MM.1S (cell line): ENCODE data around the gene FBLN1.
"Not testable (repeated sequence)": the region's sequence is repeated elsewhere in the genome, so short reads cannot be mapped to it uniquely, and the experiment has no call there.

Experiments
- DNase-seq: peaks from one replicate; pipeline ENCODE4 v3.0.0-alpha.2; 2015
- H2AFZ ChIP-seq: fragments of 300-600 bp; sonication (generic); 2 replicates; pipeline ENCODE4 v1.6.0; 2016; ENCODE audit warnings: antibody characterized with exemption, low read length
- H3F3A ChIP-seq: fragments of 300-600 bp; sonication (generic); 2 replicates; pipeline ENCODE4 v1.6.1; 2016; ENCODE audit warnings: mild to moderate bottlenecking, antibody characterized with exemption, low read length, moderate library complexity, mixed read lengths; ENCODE audit not compliant: insufficient read depth
- H3K27ac ChIP-seq: fragments of 300-600 bp; sonication (generic); 2 replicates; pipeline ENCODE4 v1.5.1; 2016; ENCODE audit warnings: mild to moderate bottlenecking, low read length
- H3K27me3 ChIP-seq: fragments of 300-600 bp; sonication (generic); replicated peaks from 2 replicates; pipeline ENCODE4 v1.6.0; 2016; ENCODE audit warnings: low read length; ENCODE audit not compliant: insufficient read depth
- H3K36me3 ChIP-seq: fragments of 300-600 bp; sonication (generic); replicated peaks from 2 replicates; pipeline ENCODE4 v1.6.1; 2016; ENCODE audit warnings: mild to moderate bottlenecking, low read length, mixed read lengths; ENCODE audit not compliant: insufficient read depth
- H3K4me1 ChIP-seq: fragments of 300-600 bp; sonication (generic); 2 replicates; pipeline ENCODE4 v1.6.1; 2016; ENCODE audit warnings: low read length, mixed read lengths
- H3K4me2 ChIP-seq: fragments of 300-600 bp; sonication (generic); 2 replicates; pipeline ENCODE4 v1.6.0; 2016; ENCODE audit warnings: low read depth, low read length
- H3K4me3 ChIP-seq: fragments of 300-600 bp; sonication (generic); 2 replicates; pipeline ENCODE4 v1.5.1; 2016; ENCODE audit warnings: low read length, mixed read lengths
- H3K79me2 ChIP-seq: fragments of 300-600 bp; sonication (generic); 2 replicates; pipeline ENCODE4 v1.6.1; 2016; ENCODE audit warnings: mixed run types, low read length, mixed read lengths
- H3K9ac ChIP-seq: fragments of 300-600 bp; sonication (generic); 2 replicates; pipeline ENCODE4 v1.6.1; 2016; ENCODE audit warnings: low read length, mixed read lengths
- H3K9me2 ChIP-seq: fragments of 300-600 bp; sonication (generic); replicated peaks from 2 replicates; pipeline ENCODE4 v1.6.1; 2016; ENCODE audit warnings: mild to moderate bottlenecking, low read length, mixed read lengths; ENCODE audit not compliant: insufficient read depth
- H3K9me3 ChIP-seq: fragments of 300-600 bp; sonication (generic); replicated peaks from 2 replicates; pipeline ENCODE4 v1.6.1; 2016; ENCODE audit warnings: mild to moderate bottlenecking, low read length, mixed read lengths; ENCODE audit not compliant: insufficient read depth
- H4K20me1 ChIP-seq: fragments of 300-600 bp; sonication (generic); 2 replicates; pipeline ENCODE4 v1.6.1; 2016; ENCODE audit warnings: mild to moderate bottlenecking, low read length, moderate library complexity, mixed read lengths; ENCODE audit not compliant: insufficient read depth
- EZH2 ChIP-seq: fragments of 300-600 bp; sonication (generic); optimal IDR thresholded peaks from 2 replicates; pipeline ENCODE3; 2017; ENCODE audit warnings: low read depth, mild to moderate bottlenecking, antibody characterized with exemption, low read length, mixed read lengths
- EZH2phosphoT487 ChIP-seq: fragments of 300-600 bp; sonication (generic); IDR thresholded peaks from 2 replicates; pipeline ENCODE4 v1.6.1; 2018; ENCODE audit warnings: antibody characterized with exemption, low read length
- TF ChIP-seq, protein P1 (sequence below): fragments of 300-600 bp; sonication (generic); IDR thresholded peaks from 2 replicates; pipeline ENCODE4 v1.5.1; 2016; ENCODE audit warnings: antibody characterized with exemption, low read length, mixed read lengths

The FBLN1 gene

DNA sequence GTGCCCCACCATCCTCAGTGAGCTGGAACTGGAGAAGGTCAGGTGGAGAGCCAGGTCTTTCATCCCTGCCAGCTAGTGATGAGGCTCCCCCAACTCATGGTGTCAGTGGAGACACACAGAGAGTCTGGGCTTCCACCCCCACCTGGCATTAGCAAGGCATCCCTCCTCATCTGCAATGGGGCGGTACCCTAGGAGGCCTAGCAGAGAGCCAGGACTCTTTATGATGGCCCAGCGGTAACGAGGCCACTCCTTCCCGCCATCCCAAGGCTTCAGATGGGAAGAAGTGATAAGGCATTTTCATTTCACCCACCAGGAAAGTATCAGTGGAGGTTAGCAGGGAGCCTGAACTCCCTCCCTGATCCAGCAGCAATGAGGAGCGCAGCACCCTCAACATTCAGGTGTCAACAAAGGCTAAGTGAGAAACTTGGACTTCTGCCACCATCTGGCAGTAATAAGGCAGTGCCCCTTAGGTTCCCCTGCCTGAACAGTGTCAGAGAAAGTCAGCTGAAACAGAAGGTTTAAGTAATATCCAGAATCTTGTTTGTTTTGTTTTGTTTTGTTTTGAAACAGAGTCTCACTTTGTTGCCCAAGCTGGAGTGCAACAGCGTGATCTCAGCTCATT lies 40.5 kb upstream of the FBLN1 start:
- Histone ChIP-seq H3K9me3 (no peaks in the 10 kb centered on the region), H3K79me2 (no peaks in the 10 kb centered on the region), H3K4me2 (no peak overlapping the region), H3K4me3 (no peak overlapping the region), H3K36me3 (no peaks in the 10 kb centered on the region), H3K9me2 (no peaks in the 10 kb centered on the region), H3K27me3 (peaks cover 41% of the 10 kb centered on the region), H3K9ac (no peak overlapping the region), H3F3A (no peaks in the 10 kb centered on the region), H3K27ac (no peak overlapping the region), H2AFZ (no peak overlapping the region), H3K4me1 (no peaks in the 10 kb centered on the region), H4K20me1 (no peaks in the 10 kb centered on the region)
- no peak for DNase-seq
- TF ChIP-seq, protein P1, sequence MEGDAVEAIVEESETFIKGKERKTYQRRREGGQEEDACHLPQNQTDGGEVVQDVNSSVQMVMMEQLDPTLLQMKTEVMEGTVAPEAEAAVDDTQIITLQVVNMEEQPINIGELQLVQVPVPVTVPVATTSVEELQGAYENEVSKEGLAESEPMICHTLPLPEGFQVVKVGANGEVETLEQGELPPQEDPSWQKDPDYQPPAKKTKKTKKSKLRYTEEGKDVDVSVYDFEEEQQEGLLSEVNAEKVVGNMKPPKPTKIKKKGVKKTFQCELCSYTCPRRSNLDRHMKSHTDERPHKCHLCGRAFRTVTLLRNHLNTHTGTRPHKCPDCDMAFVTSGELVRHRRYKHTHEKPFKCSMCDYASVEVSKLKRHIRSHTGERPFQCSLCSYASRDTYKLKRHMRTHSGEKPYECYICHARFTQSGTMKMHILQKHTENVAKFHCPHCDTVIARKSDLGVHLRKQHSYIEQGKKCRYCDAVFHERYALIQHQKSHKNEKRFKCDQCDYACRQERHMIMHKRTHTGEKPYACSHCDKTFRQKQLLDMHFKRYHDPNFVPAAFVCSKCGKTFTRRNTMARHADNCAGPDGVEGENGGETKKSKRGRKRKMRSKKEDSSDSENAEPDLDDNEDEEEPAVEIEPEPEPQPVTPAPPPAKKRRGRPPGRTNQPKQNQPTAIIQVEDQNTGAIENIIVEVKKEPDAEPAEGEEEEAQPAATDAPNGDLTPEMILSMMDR, result peak; percentile 33
- no peak for TF ChIP-seq EZH2

DNA sequence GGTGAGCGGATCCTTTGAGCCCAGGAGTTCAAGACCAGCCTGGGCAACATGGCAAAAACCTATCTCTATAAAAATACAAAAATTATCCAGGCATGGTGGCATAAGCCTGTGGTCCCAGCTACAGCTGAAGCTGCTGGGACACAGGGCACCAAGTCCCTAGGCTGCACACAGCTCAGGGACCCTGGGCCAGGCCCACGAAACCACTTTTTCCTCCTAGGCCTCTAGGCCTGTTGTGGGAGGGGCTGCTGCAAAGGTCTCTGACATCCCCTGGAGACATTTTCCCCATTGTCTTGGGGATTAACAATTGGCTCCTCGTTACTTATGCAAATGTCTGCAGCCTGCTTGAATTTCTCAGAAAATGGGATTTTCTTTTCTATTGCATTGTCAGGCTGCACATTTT lies 39.0 kb upstream of the FBLN1 start:
- H3K4me3 ChIP-seq, H3F3A ChIP-seq, H2AFZ ChIP-seq, H3K9ac ChIP-seq, H3K9me2 ChIP-seq, H4K20me1 ChIP-seq, H3K4me2 ChIP-seq, H3K9me3 ChIP-seq, H3K79me2 ChIP-seq, H3K27ac ChIP-seq, DNase-seq, H3K4me1 ChIP-seq, H3K36me3 ChIP-seq: not testable (repeated sequence)
- peaks cover 39% of the 10 kb centered on the region for H3K27me3 ChIP-seq

DNA sequence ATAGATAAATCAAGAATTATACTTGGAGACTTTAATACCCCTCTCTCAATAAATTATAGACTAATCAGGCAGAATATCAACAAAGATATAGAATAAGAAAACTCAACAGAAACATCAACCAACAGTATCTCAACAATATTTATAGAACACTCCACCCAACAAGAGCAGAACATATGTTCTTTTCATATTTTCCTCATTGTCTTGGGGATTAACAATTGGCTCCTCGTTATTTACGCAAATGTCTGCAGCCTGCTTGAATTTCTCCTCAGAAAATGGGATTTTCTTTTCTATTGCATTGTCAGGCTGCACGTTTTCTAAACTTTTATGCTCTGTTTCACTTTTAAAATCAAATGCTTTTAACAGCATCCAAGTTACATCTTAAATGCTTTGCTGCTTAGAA lies 37.0 kb upstream of the FBLN1 start:
- no peak for DNase-seq
- Histone ChIP-seq H2AFZ (no peak overlapping the region), H3K27ac (no peak overlapping the region), H3K4me1 (no peaks in the 10 kb centered on the region), H3F3A (no peaks in the 10 kb centered on the region), H3K4me2 (no peak overlapping the region), H3K79me2 (no peaks in the 10 kb centered on the region), H3K9ac (no peak overlapping the region), H3K9me2 (no peaks in the 10 kb centered on the region), H3K36me3 (no peaks in the 10 kb centered on the region), H3K9me3 (no peaks in the 10 kb centered on the region), H3K4me3 (no peak overlapping the region), H4K20me1 (no peaks in the 10 kb centered on the region), H3K27me3 (peaks cover 36% of the 10 kb centered on the region)
- TF ChIP-seq EZH2, result no peak
- TF ChIP-seq, protein P1, result no peak
- TF ChIP-seq EZH2phosphoT487, result no peak

DNA sequence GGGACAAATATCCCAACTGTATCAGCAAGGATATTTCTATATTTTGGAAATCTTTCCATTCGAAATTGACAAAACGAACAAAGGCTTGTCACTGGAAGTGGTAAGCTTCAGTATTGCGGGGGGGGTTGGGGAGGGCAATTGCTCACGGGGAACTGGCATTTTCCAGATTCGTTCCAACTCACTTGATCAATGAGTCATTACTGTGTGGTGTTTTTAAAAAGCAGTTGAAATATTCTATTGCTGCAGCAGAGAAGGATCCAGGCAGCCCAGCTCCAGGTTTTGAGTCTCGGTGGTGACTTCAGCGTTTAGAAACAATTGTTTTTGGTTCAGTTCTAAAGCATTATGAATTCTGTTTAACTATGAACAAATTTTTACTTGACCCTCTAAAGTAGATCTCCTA lies 33.8 kb upstream of the FBLN1 start:
- Histone ChIP-seq H4K20me1 (no peaks in the 10 kb centered on the region), H2AFZ (no peak overlapping the region), H3K27ac (no peak overlapping the region), H3F3A (no peaks in the 10 kb centered on the region), H3K27me3 (peaks cover 43% of the 10 kb centered on the region), H3K79me2 (no peaks in the 10 kb centered on the region), H3K36me3 (no peaks in the 10 kb centered on the region), H3K4me1 (no peaks in the 10 kb centered on the region), H3K9me2 (no peaks in the 10 kb centered on the region), H3K9ac (no peak overlapping the region), H3K4me3 (no peak overlapping the region), H3K4me2 (no peak overlapping the region), H3K9me3 (no peaks in the 10 kb centered on the region)
- DNase-seq, result no peak
- TF ChIP-seq, protein P1, result no peak
- TF ChIP-seq EZH2phosphoT487, result no peak
- TF ChIP-seq EZH2, result no peak
